ENCODE measurements around the gene TFPI2.

TFPI2 gene

DNA sequence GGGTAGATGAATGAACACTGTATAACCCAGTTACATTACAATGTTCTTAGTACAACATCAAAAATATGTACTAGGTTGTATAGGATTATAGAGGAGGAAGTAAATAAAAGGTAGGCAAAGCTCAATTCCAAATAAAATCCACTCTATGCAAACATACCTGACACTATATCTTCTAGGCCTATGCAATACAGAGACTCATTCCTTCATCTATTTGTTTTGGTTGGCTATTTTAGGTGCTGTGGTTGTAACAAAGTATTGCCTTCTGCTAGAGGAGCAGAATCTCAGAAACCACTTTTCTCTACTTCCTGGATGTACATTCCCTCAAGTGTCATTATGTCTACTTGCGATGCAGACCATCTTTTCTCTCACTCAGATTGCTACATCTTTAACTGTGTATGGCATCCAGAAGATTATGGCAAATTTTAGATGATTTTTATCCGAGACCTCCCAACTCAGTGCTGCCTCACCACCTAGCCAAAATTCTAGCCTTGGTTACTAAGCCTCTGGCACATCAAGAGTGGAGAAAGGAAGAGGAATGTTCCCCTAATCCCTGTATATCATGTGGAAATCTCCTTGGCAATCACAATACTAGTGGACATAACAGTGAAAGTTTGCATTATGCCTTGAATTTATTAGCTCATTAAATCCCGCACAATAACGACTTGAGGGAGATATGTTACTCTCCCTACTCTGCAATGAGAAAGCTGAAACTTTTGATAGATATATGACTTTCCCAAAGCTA lies 5.5 kb upstream of the TFPI2 start:
- TF ChIP-seq, protein P1, sequence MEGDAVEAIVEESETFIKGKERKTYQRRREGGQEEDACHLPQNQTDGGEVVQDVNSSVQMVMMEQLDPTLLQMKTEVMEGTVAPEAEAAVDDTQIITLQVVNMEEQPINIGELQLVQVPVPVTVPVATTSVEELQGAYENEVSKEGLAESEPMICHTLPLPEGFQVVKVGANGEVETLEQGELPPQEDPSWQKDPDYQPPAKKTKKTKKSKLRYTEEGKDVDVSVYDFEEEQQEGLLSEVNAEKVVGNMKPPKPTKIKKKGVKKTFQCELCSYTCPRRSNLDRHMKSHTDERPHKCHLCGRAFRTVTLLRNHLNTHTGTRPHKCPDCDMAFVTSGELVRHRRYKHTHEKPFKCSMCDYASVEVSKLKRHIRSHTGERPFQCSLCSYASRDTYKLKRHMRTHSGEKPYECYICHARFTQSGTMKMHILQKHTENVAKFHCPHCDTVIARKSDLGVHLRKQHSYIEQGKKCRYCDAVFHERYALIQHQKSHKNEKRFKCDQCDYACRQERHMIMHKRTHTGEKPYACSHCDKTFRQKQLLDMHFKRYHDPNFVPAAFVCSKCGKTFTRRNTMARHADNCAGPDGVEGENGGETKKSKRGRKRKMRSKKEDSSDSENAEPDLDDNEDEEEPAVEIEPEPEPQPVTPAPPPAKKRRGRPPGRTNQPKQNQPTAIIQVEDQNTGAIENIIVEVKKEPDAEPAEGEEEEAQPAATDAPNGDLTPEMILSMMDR (IDR thresholded peaks at IDR 0.05; ENCODE audit: borderline replicate concordance, insufficient read depth, low read depth, low read length) = no peak
- no peak overlapping the region for H3K4me3 ChIP-seq (ENCODE audit: low read depth, low read length)

DNA sequence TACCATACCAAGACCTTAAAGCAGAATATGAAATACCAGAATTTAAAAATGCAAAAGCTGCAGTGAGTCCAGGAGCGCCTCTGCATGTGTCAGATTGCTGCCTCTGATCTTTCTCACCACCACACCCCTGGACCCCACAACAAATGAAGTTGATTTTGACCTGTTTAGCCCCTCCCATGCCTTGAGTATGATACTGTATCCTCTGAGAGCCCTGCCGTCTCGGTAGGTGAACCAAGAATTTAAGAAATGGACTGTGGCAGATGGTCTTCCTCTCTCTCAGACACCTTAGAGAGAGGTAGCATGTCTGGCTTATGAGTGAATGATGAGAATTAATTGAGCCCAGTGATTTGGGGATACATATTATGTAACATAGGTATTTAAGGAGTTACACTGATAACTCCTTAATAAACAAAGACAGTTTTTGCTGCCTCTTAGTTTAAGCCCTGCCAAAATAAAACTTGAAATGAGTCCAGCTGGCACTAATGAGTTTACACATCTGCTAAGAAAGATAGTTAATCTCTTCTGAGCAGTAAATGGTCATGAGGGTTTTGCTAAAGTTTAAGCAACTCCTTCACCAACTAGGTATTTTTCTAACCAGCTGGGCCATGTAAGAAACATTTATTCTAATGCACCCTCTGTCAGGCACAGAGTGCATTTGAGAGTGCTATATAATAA lies 4.5 kb upstream of the TFPI2 start:
- TF ChIP-seq, protein P1 (IDR thresholded peaks at IDR 0.05; ENCODE audit: borderline replicate concordance, insufficient read depth, low read depth, low read length) = no peak
- H3K4me3 ChIP-seq (ENCODE audit: low read depth, low read length) = no peak overlapping the region

DNA sequence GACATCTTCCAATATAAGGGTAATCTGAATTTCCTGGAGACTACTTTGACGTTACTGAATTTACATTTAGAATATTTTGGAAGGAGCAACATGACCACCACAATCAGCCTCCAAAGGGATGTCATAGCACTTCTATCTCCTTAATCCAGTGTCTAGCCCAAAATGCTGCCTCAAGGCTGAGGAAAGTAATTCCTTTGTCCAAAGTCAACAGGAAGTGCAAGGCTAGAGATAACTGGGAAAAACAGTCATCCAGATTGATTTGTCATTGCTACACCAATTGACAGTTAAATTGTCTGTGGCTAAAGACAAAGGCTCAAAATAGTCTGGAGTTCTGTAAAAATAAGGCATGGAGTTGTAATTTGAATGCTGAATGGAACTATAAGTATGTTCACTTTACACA lies 3.9 kb upstream of the TFPI2 start:
- TF ChIP-seq, protein P1 (IDR thresholded peaks at IDR 0.05; ENCODE audit: borderline replicate concordance, insufficient read depth, low read depth, low read length) = no peak

DNA sequence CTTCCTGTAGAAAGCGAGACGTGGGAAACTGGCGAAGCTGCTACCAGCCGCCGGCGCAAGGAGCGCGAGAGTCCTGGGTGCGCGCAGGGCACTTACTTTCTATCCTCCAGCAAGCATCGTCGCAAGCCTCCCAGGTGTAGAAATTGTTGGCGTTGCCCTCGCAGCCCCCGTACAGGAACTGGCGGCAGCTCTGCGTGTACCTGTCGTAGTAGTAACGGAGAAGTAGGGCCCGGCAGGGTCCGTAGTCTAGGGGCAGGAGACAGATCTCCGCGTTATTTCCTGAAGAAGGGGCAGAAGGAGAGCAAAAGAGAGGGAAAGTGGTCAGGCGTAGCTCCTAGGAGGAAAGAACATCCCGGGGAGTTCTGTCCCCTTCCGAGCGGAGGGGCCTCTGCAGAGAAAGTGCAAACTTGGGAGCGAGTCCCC lies 501 bp downstream of the TFPI2 start:
- TF ChIP-seq, protein P1 (IDR thresholded peaks at IDR 0.05; ENCODE audit: borderline replicate concordance, insufficient read depth, low read depth, low read length) = no peak
- H3K4me3 ChIP-seq (ENCODE audit: low read depth, low read length) = peak overlapping the region; percentile 8

More for the DNA sequence above, 3.9 kb upstream of the TFPI2 start:
- no peak overlapping the region for H3K4me3 ChIP-seq (ENCODE audit: low read depth, low read length)

DNA sequence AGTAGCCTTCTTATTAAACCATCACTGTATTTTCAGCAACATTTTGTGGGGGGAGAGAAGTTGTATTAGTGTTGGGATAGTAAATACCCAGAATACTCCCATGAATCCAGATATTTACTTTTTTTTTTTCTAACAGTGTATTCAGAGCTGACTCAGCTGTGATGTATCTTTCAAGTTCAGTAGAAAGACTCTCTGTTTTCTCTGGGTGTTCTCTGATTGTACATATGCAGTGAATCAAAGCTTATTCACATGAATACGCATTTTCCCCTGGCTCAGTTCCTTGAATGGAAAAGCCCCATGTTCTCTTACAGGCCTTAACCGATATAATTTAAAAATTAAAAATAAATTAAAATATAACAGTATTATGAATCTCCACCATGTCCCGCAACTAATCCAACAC lies 1.3 kb downstream of the TFPI2 start:
- H3K4me3 ChIP-seq (ENCODE audit: low read depth, low read length) = no peak overlapping the region
- TF ChIP-seq, protein P1 (IDR thresholded peaks at IDR 0.05; ENCODE audit: borderline replicate concordance, insufficient read depth, low read depth, low read length) = no peak

DNA sequence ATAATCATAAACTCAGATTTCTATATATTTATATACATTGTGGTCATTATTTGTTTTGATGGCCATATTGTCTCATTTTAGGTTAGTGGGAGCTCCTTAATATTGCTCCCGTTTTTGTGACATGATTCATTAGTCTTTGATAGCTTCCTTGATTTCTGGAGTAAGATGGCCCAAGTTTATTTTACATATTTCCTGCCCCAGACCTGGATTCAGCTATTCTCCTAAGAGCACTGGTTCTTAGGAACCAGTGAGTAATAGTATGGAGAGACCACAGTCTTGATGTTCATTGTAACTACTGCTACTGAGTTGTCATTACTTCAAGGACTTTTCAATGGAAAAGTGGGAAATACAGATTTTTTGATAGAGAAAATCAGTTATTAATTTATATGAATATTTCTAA lies 6.0 kb downstream of the TFPI2 start:
- TF ChIP-seq, protein P1 (IDR thresholded peaks at IDR 0.05; ENCODE audit: borderline replicate concordance, insufficient read depth, low read depth, low read length) = no peak
- no peak overlapping the region for H3K4me3 ChIP-seq (ENCODE audit: low read depth, low read length)

DNA sequence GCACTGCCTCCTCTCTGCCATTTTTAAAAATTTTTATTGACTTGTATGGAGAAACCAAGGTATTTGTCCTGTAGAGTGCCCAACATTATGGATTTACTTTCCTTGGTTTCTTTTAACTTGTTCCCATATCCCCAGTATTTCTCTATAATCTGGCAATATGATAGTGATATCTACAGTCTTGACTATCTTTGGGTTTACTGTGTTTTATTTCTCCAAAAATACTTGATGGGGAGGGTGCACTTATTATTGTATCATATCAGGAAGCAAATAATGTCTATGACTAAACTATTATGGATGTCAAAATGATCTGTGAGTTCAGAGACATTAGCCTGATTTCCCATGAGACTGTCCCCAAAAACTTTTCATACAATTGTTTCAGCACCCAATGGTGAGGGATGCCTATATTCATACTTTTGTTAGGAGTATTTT lies 6.6 kb downstream of the TFPI2 start:
- no peak overlapping the region for H3K4me3 ChIP-seq (ENCODE audit: low read depth, low read length)
- TF ChIP-seq, protein P1 (IDR thresholded peaks at IDR 0.05; ENCODE audit: borderline replicate concordance, insufficient read depth, low read depth, low read length) = no peak

Data from GM12875 (cell line).